Smooth muscle cell (in vitro differentiated cells): ENCODE data around the gene MAP3K14. TPM values are rescaled to one million over a fixed set of nuclear protein-coding genes. Genes with fewer than 3 reads are reported as not detected.

Source experiments
- DNase-seq: peaks from one replicate; lab custom pipeline; 2025; ENCODE audit not compliant: unreplicated experiment; lab: John Stamatoyannopoulos, UW
- H2AFZ ChIP-seq: fragments of 200-600 bp; sonication (generic); 2 replicates; pipeline ENCODE4 v1.6.0; 2016; ENCODE audit warnings: antibody characterized with exemption, low read depth, mild to moderate bottlenecking
- H3F3A ChIP-seq: fragments of 200-600 bp; sonication (generic); 2 replicates; pipeline ENCODE4 v1.6.0; 2017; ENCODE audit warnings: antibody characterized with exemption, low read depth
- H3K27ac ChIP-seq: fragments of 200-600 bp; sonication (generic); 2 replicates; pipeline ENCODE4 v1.5.1; 2016; ENCODE audit warnings: low read depth, mild to moderate bottlenecking
- H3K27me3 ChIP-seq: fragments of 200-600 bp; sonication (generic); 2 replicates; pipeline ENCODE4 v1.6.1; 2016; ENCODE audit warnings: low read depth, mild to moderate bottlenecking
- H3K36me3 ChIP-seq: fragments of 200-600 bp; sonication (generic); 2 replicates; pipeline ENCODE4 v1.5.1; 2016; ENCODE audit warnings: low read depth
- H3K4me1 ChIP-seq: fragments of 200-600 bp; sonication (generic); 2 replicates; pipeline ENCODE4 v1.5.1; 2016; ENCODE audit warnings: low read depth
- H3K4me2 ChIP-seq: fragments of 200-600 bp; sonication (generic); 2 replicates; pipeline ENCODE4 v1.6.0; 2016; ENCODE audit warnings: mild to moderate bottlenecking
- H3K4me3 ChIP-seq: fragments of 200-600 bp; sonication (generic); 2 replicates; pipeline ENCODE4 v1.5.1; 2016; ENCODE audit warnings: mild to moderate bottlenecking
- H3K79me2 ChIP-seq: fragments of 200-600 bp; sonication (generic); 2 replicates; pipeline ENCODE4 v1.6.0; 2016; ENCODE audit warnings: low read depth, mild to moderate bottlenecking
- H3K9ac ChIP-seq: fragments of 200-600 bp; sonication (generic); 2 replicates; pipeline ENCODE4 v1.6.0; 2016; ENCODE audit warnings: low read depth
- H3K9me3 ChIP-seq: fragments of 200-600 bp; sonication (generic); replicated peaks from 2 replicates; pipeline ENCODE4 v1.5.1; 2016; ENCODE audit warnings: low read depth
- H4K20me1 ChIP-seq: fragments of 200-600 bp; sonication (generic); 2 replicates; pipeline ENCODE4 v1.6.0; 2016; ENCODE audit warnings: low read depth
- CTCF ChIP-seq: fragments of 200-600 bp; sonication (generic); IDR thresholded peaks from 2 replicates; pipeline ENCODE4 v1.5.1; 2017; ENCODE audit warnings: borderline replicate concordance, mild to moderate bottlenecking, antibody characterized with exemption; ENCODE audit not compliant: insufficient read depth, poor library complexity, severe bottlenecking
- WGBS: methylation state at CpG from one replicate; pipeline ENCODE4 v1.1.7; 2016; ENCODE audit warnings: low lambda C conversion rate; 5-methylcytosine and 5-hydroxymethylcytosine counted together
- polyA plus RNA-seq: library from polyadenylated mRNA; unstranded; fragments of >200 nt; fragmentation: Nextera tagmentation; extraction: Ambion mirVana; gene quantifications from 2 replicates; pipeline ENCODE4 v1.2.1, GENCODE V29; 2016
- total RNA-seq: library from RNA; depleted of rRNA; stranded (reverse); fragments of >200 nt; gene quantifications from 2 replicates; pipeline ENCODE4 v1.2.3, GENCODE V29; 2014

MAP3K14 gene
- total and polyA plus RNA-seq, 2 experiments from 2014 or later = 1.7 to 1.8 TPM

DNA sequence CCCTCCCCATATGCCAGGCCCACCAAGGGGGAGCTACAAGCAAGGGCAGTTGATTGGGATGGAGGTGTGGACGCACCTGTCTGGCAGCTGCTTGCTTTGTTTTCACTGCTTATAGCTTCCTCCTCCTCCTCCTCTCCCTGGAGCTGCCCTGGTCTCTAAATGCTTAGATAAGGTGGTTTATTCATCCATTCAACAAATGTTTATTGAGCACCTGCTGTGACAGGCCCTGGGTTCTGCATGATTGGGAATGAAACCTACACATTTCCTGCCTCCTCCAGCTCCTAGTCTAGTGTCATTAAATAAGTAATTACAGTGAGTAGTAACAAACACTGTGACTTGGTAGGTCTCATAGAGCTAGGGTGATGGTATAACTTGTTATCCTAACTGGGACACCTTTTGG is 17.4 kb upstream of the MAP3K14 start:
- H3K27me3 ChIP-seq = no peaks in the 10 kb centered on the region
- no peak for DNase-seq
- no peak overlapping the region for H3K4me2 ChIP-seq
- H3K9ac ChIP-seq = no peak overlapping the region
- no peak overlapping the region for H3K27ac ChIP-seq
- no peak overlapping the region for H3K4me3 ChIP-seq
- no peaks in the 10 kb centered on the region for H3K9me3 ChIP-seq
- no peaks in the 10 kb centered on the region for H3K36me3 ChIP-seq
- no peak overlapping the region for H2AFZ ChIP-seq
- no peak for TF ChIP-seq CTCF
- H3K79me2 ChIP-seq = no peaks in the 10 kb centered on the region
- H3K4me1 ChIP-seq = no peaks in the 10 kb centered on the region
- H4K20me1 ChIP-seq = no peaks in the 10 kb centered on the region
- no peaks in the 10 kb centered on the region for H3F3A ChIP-seq
- 91% methylated on average over 1 of the region's 1 CpG for WGBS

GRCh38 chr17:45333702-45334092 is 16.9 kb upstream of the MAP3K14 start:
- no peaks in the 10 kb centered on the region for H3K9me3 ChIP-seq
- H3K79me2 ChIP-seq = no peaks in the 10 kb centered on the region
- no peaks in the 10 kb centered on the region for H3K4me1 ChIP-seq
- no peaks in the 10 kb centered on the region for H3K36me3 ChIP-seq
- no peaks in the 10 kb centered on the region for H3K27me3 ChIP-seq
- 84% methylated on average over 4 of the region's 4 CpGs for WGBS
- no peak overlapping the region for H3K4me3 ChIP-seq
- no peak for DNase-seq
- no peaks in the 10 kb centered on the region for H3F3A ChIP-seq
- H3K4me2 ChIP-seq = no peak overlapping the region
- no peak overlapping the region for H2AFZ ChIP-seq
- no peak overlapping the region for H3K9ac ChIP-seq
- no peak overlapping the region for H3K27ac ChIP-seq
- TF ChIP-seq CTCF = no peak
- H4K20me1 ChIP-seq = no peaks in the 10 kb centered on the region

DNA sequence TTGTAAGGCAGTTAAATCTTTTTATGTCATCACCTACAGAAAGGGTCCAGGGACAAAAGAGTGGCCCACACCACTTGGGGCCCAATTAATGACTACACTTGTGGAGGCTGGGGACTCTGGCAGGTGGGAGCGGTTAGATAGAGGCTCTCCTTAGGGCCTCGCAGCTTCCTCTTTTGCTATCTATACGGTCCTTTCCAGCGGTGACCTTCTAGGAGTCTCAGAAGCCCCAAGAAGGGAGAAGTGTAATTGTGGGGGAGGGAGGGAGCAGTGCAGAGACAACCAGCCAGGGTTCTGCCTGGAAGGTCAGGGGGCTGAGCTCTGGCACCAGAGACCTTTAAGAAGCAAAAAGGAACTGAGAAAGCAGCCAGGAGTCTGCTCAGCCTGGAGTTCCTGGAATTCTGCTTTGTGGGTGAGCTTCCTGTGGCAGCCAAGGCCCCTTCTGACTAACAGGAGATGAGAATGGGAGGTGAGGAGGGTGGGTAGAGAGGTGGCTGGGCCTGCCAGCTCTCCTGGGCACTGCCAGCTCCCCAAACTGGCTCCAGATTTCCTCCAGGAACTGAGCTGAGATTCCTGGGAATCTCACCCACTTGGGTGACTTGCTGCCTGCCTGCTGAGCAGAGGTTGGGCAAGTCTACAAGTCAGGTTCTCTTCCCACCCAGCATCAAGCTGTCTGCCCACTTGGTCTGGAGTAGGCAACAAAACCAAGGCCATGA is 16.3 kb upstream of the MAP3K14 start:
- no peak for DNase-seq
- Histone ChIP-seq H3K9ac (no peak overlapping the region), H3K36me3 (no peaks in the 10 kb centered on the region), H3K4me1 (no peaks in the 10 kb centered on the region), H3K27me3 (no peaks in the 10 kb centered on the region), H3K9me3 (no peaks in the 10 kb centered on the region), H4K20me1 (no peaks in the 10 kb centered on the region), H3K4me3 (no peak overlapping the region), H3K27ac (no peak overlapping the region), H3F3A (no peaks in the 10 kb centered on the region), H3K79me2 (no peaks in the 10 kb centered on the region), H3K4me2 (peak overlapping the region; percentile 48), H2AFZ (peak overlapping the region; percentile 63)
- WGBS = 58% methylated on average over 4 of the region's 4 CpGs
- no peak for TF ChIP-seq CTCF

DNA sequence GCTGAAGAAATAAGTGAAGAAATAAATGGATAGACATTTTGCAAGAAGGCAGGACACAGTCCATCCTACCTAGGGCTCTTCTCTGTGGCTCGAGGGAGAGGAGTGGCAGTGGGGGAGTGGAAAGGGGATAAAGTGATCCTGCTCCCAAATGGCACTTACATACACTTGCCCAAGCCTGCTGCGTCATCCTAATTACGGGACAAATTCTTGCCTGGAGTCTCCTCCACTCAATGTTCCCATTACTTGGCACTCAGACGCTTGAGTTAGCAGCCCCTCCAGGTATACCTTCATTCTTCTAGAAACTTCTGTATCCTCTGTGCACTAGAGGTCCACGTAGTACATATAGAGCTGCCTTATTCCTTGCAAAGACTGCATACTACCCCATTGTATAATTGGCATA is 15.7 kb upstream of the MAP3K14 start:
- no peak for DNase-seq
- no peak overlapping the region for H2AFZ ChIP-seq
- H3K27ac ChIP-seq = no peak overlapping the region
- no peaks in the 10 kb centered on the region for H3K9me3 ChIP-seq
- H4K20me1 ChIP-seq = no peaks in the 10 kb centered on the region
- H3K4me2 ChIP-seq = no peak overlapping the region
- no peaks in the 10 kb centered on the region for H3K27me3 ChIP-seq
- H3F3A ChIP-seq = no peaks in the 10 kb centered on the region
- H3K79me2 ChIP-seq = no peaks in the 10 kb centered on the region
- H3K36me3 ChIP-seq = no peaks in the 10 kb centered on the region
- no peak overlapping the region for H3K4me3 ChIP-seq
- H3K9ac ChIP-seq = no peak overlapping the region
- 86% methylated on average over 5 of the region's 5 CpGs for WGBS
- TF ChIP-seq CTCF = no peak
- no peaks in the 10 kb centered on the region for H3K4me1 ChIP-seq
